ENCODE results near the gene EFCAB12. TPM values are rescaled to one million over a fixed set of nuclear protein-coding genes. Genes with fewer than 3 reads are reported as not detected.

EFCAB12 gene
- total and polyA plus RNA-seq, 9 donors: 0.53 to 8.4 (median 1.6) TPM

DNA sequence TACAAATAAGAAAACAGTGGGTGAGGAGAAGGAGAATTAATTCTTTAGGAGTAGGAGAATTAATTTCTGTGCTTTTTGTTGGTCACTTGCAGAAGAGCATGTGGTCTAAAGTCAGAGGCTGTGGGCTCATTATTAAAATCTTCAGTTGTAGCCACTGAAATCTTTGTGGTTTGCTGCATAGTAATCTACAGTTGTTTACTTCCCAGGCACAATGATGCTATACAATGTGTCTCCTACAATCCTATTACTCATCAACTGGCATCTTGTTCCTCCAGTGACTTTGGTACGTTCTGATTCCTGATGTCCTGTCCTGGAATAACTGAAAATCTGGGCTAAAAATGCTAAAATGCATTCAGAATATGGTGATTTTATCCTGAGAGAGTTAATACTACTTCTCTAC, 32.6 kb upstream of the EFCAB12 start:
- intact Hi-C loops (cut with DNase I): no loop called here
- Histone ChIP-seq H3K36me3 (no peaks in the 10 kb centered on the region), H3K4me1 (ENCODE audit: insufficient read depth) (no peaks in the 10 kb centered on the region), H3K27ac (no peak overlapping the region), H3K27me3 (no peaks in the 10 kb centered on the region), H3K4me3 (no peak overlapping the region), H3K9me3 (no peaks in the 10 kb centered on the region)
- no peak for DNase-seq
- WGBS, 3 donors: 92 to 95% (median 93%) methylated on average over 1 of the region's 1 CpG
- TF ChIP-seq, protein P1, sequence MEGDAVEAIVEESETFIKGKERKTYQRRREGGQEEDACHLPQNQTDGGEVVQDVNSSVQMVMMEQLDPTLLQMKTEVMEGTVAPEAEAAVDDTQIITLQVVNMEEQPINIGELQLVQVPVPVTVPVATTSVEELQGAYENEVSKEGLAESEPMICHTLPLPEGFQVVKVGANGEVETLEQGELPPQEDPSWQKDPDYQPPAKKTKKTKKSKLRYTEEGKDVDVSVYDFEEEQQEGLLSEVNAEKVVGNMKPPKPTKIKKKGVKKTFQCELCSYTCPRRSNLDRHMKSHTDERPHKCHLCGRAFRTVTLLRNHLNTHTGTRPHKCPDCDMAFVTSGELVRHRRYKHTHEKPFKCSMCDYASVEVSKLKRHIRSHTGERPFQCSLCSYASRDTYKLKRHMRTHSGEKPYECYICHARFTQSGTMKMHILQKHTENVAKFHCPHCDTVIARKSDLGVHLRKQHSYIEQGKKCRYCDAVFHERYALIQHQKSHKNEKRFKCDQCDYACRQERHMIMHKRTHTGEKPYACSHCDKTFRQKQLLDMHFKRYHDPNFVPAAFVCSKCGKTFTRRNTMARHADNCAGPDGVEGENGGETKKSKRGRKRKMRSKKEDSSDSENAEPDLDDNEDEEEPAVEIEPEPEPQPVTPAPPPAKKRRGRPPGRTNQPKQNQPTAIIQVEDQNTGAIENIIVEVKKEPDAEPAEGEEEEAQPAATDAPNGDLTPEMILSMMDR (IDR thresholded peaks at IDR 0.05): no peak
- no peak for TF ChIP-seq POLR2A (IDR thresholded peaks at IDR 0.05)
- TF ChIP-seq EP300 (IDR thresholded peaks at IDR 0.05): no peak

DNA sequence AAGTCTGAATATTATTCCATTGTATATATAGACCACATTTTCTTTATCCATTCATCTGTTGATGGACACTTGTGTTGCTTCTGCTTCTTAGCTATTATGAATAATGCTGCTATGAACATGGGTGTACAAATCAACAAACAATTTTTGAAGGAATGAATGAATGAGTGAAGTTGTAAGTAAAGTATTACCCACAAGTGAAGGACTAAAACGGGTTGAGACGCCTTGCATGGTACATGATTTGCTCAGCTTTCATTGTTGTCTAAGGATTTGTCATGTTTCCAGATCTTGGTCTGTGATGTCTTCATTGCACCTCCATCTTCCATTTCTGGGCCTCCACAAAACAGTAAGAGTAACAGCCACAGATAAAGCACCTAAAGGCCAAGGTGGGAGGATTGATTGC, 32.1 kb upstream of the EFCAB12 start:
- 90 to 98% (median 98%) methylated on average over 2 of the region's 2 CpGs for WGBS, 3 donors
- no peaks in the 10 kb centered on the region for H3K4me1 ChIP-seq (ENCODE audit: insufficient read depth)
- H3K27me3 ChIP-seq: no peaks in the 10 kb centered on the region
- no peak overlapping the region for H3K27ac ChIP-seq
- no peaks in the 10 kb centered on the region for H3K9me3 ChIP-seq
- no peaks in the 10 kb centered on the region for H3K36me3 ChIP-seq
- intact Hi-C loops (cut with DNase I): no loop called here
- DNase-seq: no peak
- no peak overlapping the region for H3K4me3 ChIP-seq
- TF ChIP-seq, protein P1 (IDR thresholded peaks at IDR 0.05): no peak
- TF ChIP-seq POLR2A (IDR thresholded peaks at IDR 0.05) (no peak), EP300 (IDR thresholded peaks at IDR 0.05) (no peak)

- no peak overlapping the region for H3K27ac ChIP-seq
- DNase-seq: no peak
- no peaks in the 10 kb centered on the region for H3K36me3 ChIP-seq
- intact Hi-C loops (cut with DNase I): no loop called here
- WGBS, 3 donors: 95 to 97% (median 96%) methylated on average over 3 of the region's 3 CpGs
- no peak overlapping the region for H3K4me3 ChIP-seq
- H3K9me3 ChIP-seq: no peaks in the 10 kb centered on the region
- no peak for TF ChIP-seq POLR2A (IDR thresholded peaks at IDR 0.05)
- no peaks in the 10 kb centered on the region for H3K4me1 ChIP-seq (ENCODE audit: insufficient read depth)
- no peaks in the 10 kb centered on the region for H3K27me3 ChIP-seq
Observed at GRCh38 chr3:129460155-129460554, 31.7 kb upstream of the EFCAB12 start.

DNA sequence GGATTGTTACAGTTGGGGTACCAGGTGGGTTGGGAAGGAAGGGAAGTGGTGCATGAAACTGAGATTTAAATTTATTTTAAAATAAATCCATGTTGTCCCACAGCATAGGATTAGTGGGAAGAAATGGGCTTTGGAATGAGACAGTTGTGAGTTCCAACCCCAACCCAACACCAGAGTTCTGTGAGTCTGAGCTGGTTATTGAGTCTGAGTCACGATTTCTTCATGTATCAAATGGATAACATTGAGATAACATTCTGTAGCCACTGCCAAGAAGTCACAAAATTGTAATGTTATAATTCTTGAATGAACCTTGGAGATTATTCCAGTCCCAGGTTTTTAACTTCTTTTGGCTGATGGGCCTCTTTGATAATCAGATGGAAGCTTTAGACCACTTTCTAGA, 25.3 kb upstream of the EFCAB12 start:
- DNase-seq: no peak
- Histone ChIP-seq H3K9me3 (no peaks in the 10 kb centered on the region), H3K36me3 (no peaks in the 10 kb centered on the region), H3K27me3 (no peaks in the 10 kb centered on the region), H3K4me1 (ENCODE audit: insufficient read depth) (no peaks in the 10 kb centered on the region), H3K4me3 (no peak overlapping the region), H3K27ac (no peak overlapping the region)
- TF ChIP-seq, protein P1 (IDR thresholded peaks at IDR 0.05): no peak
- TF ChIP-seq EP300 (IDR thresholded peaks at IDR 0.05): no peak
- no peak for TF ChIP-seq POLR2A (IDR thresholded peaks at IDR 0.05)
- intact Hi-C loops (cut with DNase I): no loop called here
- 43 to 51% (median 47%) methylated on average over 1 of the region's 1 CpG for WGBS, 3 donors

DNA sequence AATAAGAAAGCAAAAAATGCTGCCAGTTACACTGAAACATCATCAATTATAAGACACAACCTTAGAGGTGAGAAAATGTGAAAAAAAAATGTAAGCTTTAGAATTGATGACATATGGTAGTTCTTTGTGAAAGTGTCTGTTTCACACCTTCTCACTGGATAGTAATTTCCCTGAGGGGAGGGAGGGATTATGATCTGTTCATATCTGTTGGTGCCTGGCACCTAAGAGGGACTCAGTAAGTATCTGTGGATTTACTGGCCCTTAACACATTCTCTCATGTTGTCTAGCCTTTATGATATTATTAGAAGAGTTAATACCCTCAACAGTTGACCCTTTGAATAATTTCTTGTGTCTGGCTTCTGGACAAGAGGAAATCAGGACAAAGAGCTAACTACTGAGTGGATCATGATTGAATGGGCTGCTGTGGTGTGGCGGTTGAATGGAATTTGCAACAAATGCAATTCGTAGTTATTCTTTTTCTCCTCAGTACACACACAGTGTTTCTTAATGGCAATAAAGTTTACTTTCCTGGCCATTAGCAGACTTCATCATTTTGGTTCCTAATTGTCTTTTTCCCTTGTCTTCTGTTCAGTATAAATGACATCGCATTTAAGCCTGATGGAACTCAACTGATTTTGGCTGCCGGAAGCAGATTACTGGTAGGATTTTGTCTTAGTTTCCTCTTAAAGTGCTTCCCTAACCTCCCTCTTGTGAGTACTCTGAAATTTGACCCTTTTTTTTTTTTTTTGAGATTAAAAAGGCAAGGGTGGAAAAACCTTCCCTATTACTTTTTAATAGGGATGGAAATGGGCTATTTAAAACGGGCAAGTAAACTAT, 21.1 kb upstream of the EFCAB12 start:
- Histone ChIP-seq H3K9me3 (no peaks in the 10 kb centered on the region), H3K27ac (no peak overlapping the region), H3K27me3 (no peaks in the 10 kb centered on the region), H3K36me3 (no peaks in the 10 kb centered on the region), H3K4me3 (no peak overlapping the region), H3K4me1 (ENCODE audit: insufficient read depth) (no peaks in the 10 kb centered on the region)
- no peak for DNase-seq
- no peak for TF ChIP-seq EP300 (IDR thresholded peaks at IDR 0.05)
- TF ChIP-seq POLR2A (IDR thresholded peaks at IDR 0.05): no peak
- TF ChIP-seq, protein P1 (IDR thresholded peaks at IDR 0.05): no peak
- intact Hi-C loops (cut with DNase I): no loop called here
- 65 to 78% (median 70%) methylated on average over 5 of the region's 5 CpGs for WGBS, 3 donors
